SK-N-SH (cell line): ENCODE measurements around the gene DEPDC1B. TPM values are rescaled to one million over a fixed set of nuclear protein-coding genes. Genes with fewer than 3 reads are reported as not detected.

Source experiments
- CTCF ChIA-PET: fragments of 300-600, 350-600 bp; formaldehyde crosslinking; extraction: SDS; loops from one replicate; lab custom pipeline; 2021; lab: Yijun Ruan, JAX
- POLR2A ChIA-PET: fragments of 350-600 bp; sonication (Branson Sonifier 250); formaldehyde crosslinking; extraction: SDS; loops from one replicate; lab custom pipeline; 2020; ENCODE audit warnings: antibody characterized with exemption, inconsistent platforms; lab: Yijun Ruan, JAX
- DNase-seq: peaks from one replicate; pipeline ENCODE4 v3.0.0; 2012
- H2AFZ ChIP-seq: fragments of 200-600 bp; sonication (generic); 2 replicates; pipeline ENCODE4 v1.8.1; 2016; ENCODE audit warnings: antibody characterized with exemption, mild to moderate bottlenecking, low read depth
- H3F3A ChIP-seq: fragments of 200-600 bp; sonication (generic); replicated peaks from 2 replicates; pipeline ENCODE3; 2016; ENCODE audit warnings: antibody characterized with exemption, mild to moderate bottlenecking; ENCODE audit not compliant: insufficient read depth
- H3K27ac ChIP-seq, 2 experiments: fragments of 200-500 bp in 1 of 2; fragments of 200-600 bp in 1 of 2; sonication (Bioruptor generic) in 1 of 2; sonication (generic), shearing (Covaris generic) in 1 of 2; 2 replicates each; pipeline versions ENCODE4 v1.5.1 to v1.6.1; 2014 to 2016; ENCODE audit warnings: low read depth in 2 of 2, inconsistent platforms in 1 of 2, low read length in 1 of 2, mild to moderate bottlenecking in 1 of 2, mixed read lengths in 1 of 2
- H3K27me3 ChIP-seq: fragments of 200-600 bp; sonication (generic), shearing (Covaris generic); 2 replicates; pipeline ENCODE4 v1.6.1; 2016; ENCODE audit warnings: mixed run types; ENCODE audit not compliant: insufficient read depth
- H3K36me3 ChIP-seq, 2 experiments: fragments of 200-500 bp in 1 of 2; fragments of 200-600 bp in 1 of 2; sonication (Bioruptor generic) in 1 of 2; sonication (generic) in 1 of 2; replicated peaks in 1 of 2; 2 replicates each; pipeline versions ENCODE3 to v1.5.1; 2014 to 2016; ENCODE audit warnings: low read length in 1 of 2, mild to moderate bottlenecking in 1 of 2; ENCODE audit not compliant: insufficient read depth in 2 of 2, control insufficient read depth in 1 of 2
- H3K4me1 ChIP-seq, 2 experiments: fragments of 200-500 bp in 1 of 2; fragments of 200-600 bp in 1 of 2; sonication (Bioruptor generic) in 1 of 2; sonication (generic), shearing (Covaris generic) in 1 of 2; 2 replicates each; pipeline versions ENCODE4 v1.5.1 to v1.6.1; 2014 to 2016; ENCODE audit warnings: low read depth in 1 of 2, low read length in 1 of 2, mixed run types in 1 of 2; ENCODE audit not compliant: insufficient read depth in 2 of 2, control insufficient read depth in 1 of 2
- H3K4me2 ChIP-seq: fragments of 200-600 bp; sonication (generic), shearing (Covaris generic); 2 replicates; pipeline ENCODE4 v1.6.1; 2017; ENCODE audit warnings: mixed run types
- H3K4me3 ChIP-seq, 2 experiments: fragments of 200-500 bp in 1 of 2; fragments of 200-600 bp in 1 of 2; sonication (Bioruptor generic) in 1 of 2; sonication (generic), shearing (Covaris generic) in 1 of 2; 2 replicates each; pipeline versions ENCODE4 v1.5.1 to v1.8.1; 2014 to 2016; ENCODE audit warnings: low read depth in 2 of 2, inconsistent platforms in 1 of 2, low read length in 1 of 2, mild to moderate bottlenecking in 1 of 2, mixed read lengths in 1 of 2, moderate library complexity in 1 of 2
- H3K79me2 ChIP-seq: fragments of 200-600 bp; sonication (generic); 2 replicates; pipeline ENCODE4 v1.8.1; 2017; ENCODE audit warnings: mild to moderate bottlenecking; ENCODE audit not compliant: insufficient read depth
- H3K9ac ChIP-seq: fragments of 200-600 bp; sonication (generic); 2 replicates; pipeline ENCODE4 v1.6.1; 2017; ENCODE audit warnings: mixed run types
- H3K9me2 ChIP-seq: fragments of 200-600 bp; sonication (generic); 2 replicates; pipeline ENCODE4 v1.6.1; 2017; ENCODE audit warnings: mixed run types
- H3K9me3 ChIP-seq: fragments of 200-600 bp; sonication (generic); 2 replicates; pipeline ENCODE4 v1.6.1; 2017; ENCODE audit warnings: mixed run types, mild to moderate bottlenecking, moderate library complexity
- H4K20me1 ChIP-seq: fragments of 200-600 bp; sonication (generic); 2 replicates; pipeline ENCODE4 v1.6.1; 2017; ENCODE audit warnings: mild to moderate bottlenecking, mixed run types; ENCODE audit not compliant: insufficient read depth
- CTCF ChIP-seq: fragments of 200-600 bp; sonication (generic); IDR thresholded peaks from 2 replicates; pipeline ENCODE4 v1.6.1; 2017; ENCODE audit warnings: antibody characterized with exemption, mild to moderate bottlenecking, moderate library complexity
- EP300 ChIP-seq, 2 experiments: IDR thresholded peaks; 2 replicates each; pipeline versions ENCODE4 v1.4.0 to v1.6.1; 2012; ENCODE audit warnings: borderline replicate concordance in 1 of 2, low read depth in 1 of 2, low read length in 1 of 2
- EZH2phosphoT487 ChIP-seq: fragments of 200-600 bp; sonication (generic); IDR thresholded peaks from 2 replicates; pipeline ENCODE4 v1.6.1; 2017; ENCODE audit warnings: low read depth, mixed run types, mild to moderate bottlenecking, antibody characterized with exemption, moderate library complexity, borderline replicate concordance
- FOSL2 ChIP-seq: IDR thresholded peaks from 2 replicates; pipeline ENCODE4 v1.4.0; 2012; ENCODE audit warnings: low read depth, mild to moderate bottlenecking, moderate library complexity, borderline replicate concordance
- FOXM1 ChIP-seq: IDR thresholded peaks from 2 replicates; pipeline ENCODE4 v1.4.0; 2012; ENCODE audit warnings: low read depth, mild to moderate bottlenecking
- GATA2 ChIP-seq: sonication (generic); formaldehyde crosslinking; IDR thresholded peaks from 2 replicates; pipeline ENCODE4 v1.5.0; 2020; ENCODE audit warnings: mild to moderate bottlenecking, missing genetic modification reagents
- JUND ChIP-seq: IDR thresholded peaks from 2 replicates; pipeline ENCODE4 v1.4.0; 2012
- MAX ChIP-seq: IDR thresholded peaks from 2 replicates; pipeline ENCODE4 v1.4.0; 2012; ENCODE audit warnings: low read depth
- MXI1 ChIP-seq: IDR thresholded peaks from 2 replicates; pipeline ENCODE4 v1.6.1; 2012; ENCODE audit warnings: mild to moderate bottlenecking, low read depth, low read length, improper control_type of control experiment
- NFIC ChIP-seq: IDR thresholded peaks from 2 replicates; pipeline ENCODE4 v1.4.0; 2012; ENCODE audit warnings: borderline replicate concordance
- PBX3 ChIP-seq: IDR thresholded peaks from 2 replicates; pipeline ENCODE4; 2012
- POLR2AphosphoS5 ChIP-seq: IDR thresholded peaks from 2 replicates; pipeline ENCODE4 v1.6.1; 2012; ENCODE audit warnings: low read depth, low read length
- RCOR1 ChIP-seq: fragments of 150-350 bp; IDR thresholded peaks from 2 replicates; pipeline ENCODE4 v1.6.1; 2017; ENCODE audit warnings: antibody characterized with exemption, low read length
- RXRA ChIP-seq: IDR thresholded peaks from 2 replicates; pipeline ENCODE4 v1.4.0; 2012; ENCODE audit warnings: low read depth, mild to moderate bottlenecking, borderline replicate concordance
- SIN3A ChIP-seq: IDR thresholded peaks from 2 replicates; pipeline ENCODE4 v1.6.1; 2012; ENCODE audit warnings: low read depth, mild to moderate bottlenecking, low read length, moderate library complexity, borderline replicate concordance
- SMC3 ChIP-seq: IDR thresholded peaks from 2 replicates; pipeline ENCODE4 v1.6.1; 2012; ENCODE audit warnings: low read depth, low read length, improper control_type of control experiment
- TCF12 ChIP-seq: IDR thresholded peaks from 2 replicates; pipeline ENCODE4 v1.4.0; 2012
- TEAD4 ChIP-seq: IDR thresholded peaks from 2 replicates; pipeline ENCODE4 v1.4.0; 2012; ENCODE audit warnings: mild to moderate bottlenecking, borderline replicate concordance; ENCODE audit not compliant: insufficient read depth
- USF1 ChIP-seq: IDR thresholded peaks from 2 replicates; pipeline ENCODE4 v1.4.0; 2012; ENCODE audit warnings: low read depth, borderline replicate concordance
- YY1 ChIP-seq: IDR thresholded peaks from 2 replicates; pipeline ENCODE4 v1.4.0; 2012; ENCODE audit warnings: low read depth, mild to moderate bottlenecking
- ZBTB33 ChIP-seq: IDR thresholded peaks from 2 replicates; pipeline ENCODE4 v1.4.0; 2012; ENCODE audit warnings: low read depth, borderline replicate concordance
- WGBS: methylation state at CpG from one replicate; pipeline ENCODE4 v1.1.6; 2017; ENCODE audit warnings: low lambda C conversion rate; 5-methylcytosine and 5-hydroxymethylcytosine counted together
- polyA plus RNA-seq, 3 experiments: library from polyadenylated mRNA; depleted of rRNA; stranded (reverse); fragments of >200 nt; gene quantifications; 2 replicates each; pipeline ENCODE4 v1.2.3, GENCODE V29; 2012

The DEPDC1B gene
- polyA plus RNA-seq, 1 of the 3 experiments (the other 2 are of a cell fraction): 4.7 TPM

GRCh38 chr5:60740322-60740721, 40.4 kb upstream of the DEPDC1B start (continued):
- no peak for TF ChIP-seq MXI1
- TF ChIP-seq ZBTB33: no peak
- no peak for TF ChIP-seq USF1
- TF ChIP-seq FOXM1: no peak
- TF ChIP-seq GATA2: no peak
- no peak for TF ChIP-seq NFIC
- no peak for TF ChIP-seq RCOR1
- TF ChIP-seq POLR2AphosphoS5: no peak
- TF ChIP-seq PBX3: no peak
- no peak for TF ChIP-seq JUND
- TF ChIP-seq TEAD4: no peak
- TF ChIP-seq EZH2phosphoT487: no peak
- no peak for TF ChIP-seq SMC3
- TF ChIP-seq, all 33 proteins: peak for 0

GRCh38 chr5:60738933-60739332, 39.0 kb upstream of the DEPDC1B start:
- Histone ChIP-seq H3K4me3 (no peak overlapping the region), H3F3A (no peaks in the 10 kb centered on the region), H3K36me3 (no peaks in the 10 kb centered on the region), H3K9me2 (no peaks in the 10 kb centered on the region), H4K20me1 (no peaks in the 10 kb centered on the region), H3K27ac (no peak overlapping the region), H3K4me1 (no peaks in the 10 kb centered on the region), H3K79me2 (no peaks in the 10 kb centered on the region), H3K4me2 (no peak overlapping the region), H3K9me3 (no peaks in the 10 kb centered on the region), H2AFZ (no peak overlapping the region), H3K9ac (no peak overlapping the region), H3K27me3 (no peaks in the 10 kb centered on the region)
- TF ChIP-seq EP300 (IDR thresholded peaks at IDR 0.05; ENCODE audit: borderline replicate concordance in 1 of 2, low read depth in 1 of 2, low read length in 1 of 2) (no peak), RCOR1 (no peak), PBX3 (no peak), RXRA (no peak), USF1 (no peak), SIN3A (no peak), YY1 (no peak), TEAD4 (no peak), MAX (no peak), TCF12 (no peak), MXI1 (no peak), JUND (no peak), CTCF (no peak), ZBTB33 (no peak), FOSL2 (no peak)
- CTCF ChIA-PET: no interaction called here
- DNase-seq: no peak
- POLR2A ChIA-PET: no interaction called here
- WGBS: 26% methylated on average over 3 of the region's 3 CpGs
